ENCODE data around the gene WLS.

GRCh38 chr1:68271596-68271995 lies 39.3 kb upstream of the WLS start:
- TF ChIP-seq CTCF (IDR thresholded peaks at IDR 0.05) (no peak), POLR2A (IDR thresholded peaks at IDR 0.05) (no peak)
